IMR-90 (cell line): ENCODE results near the gene LTBP2. TPM values are rescaled to one million over a fixed set of nuclear protein-coding genes. Genes with fewer than 3 reads are reported as not detected.

Experiments
- ATAC-seq: fragments of 200-7000 bp; cut with Tn5 transposase; 2 replicates; pipeline ENCODE4 v1.9.1; 2020; ENCODE audit warnings: low read depth, mild to moderate bottlenecking, moderate library complexity
- BruUV-seq: library from RNA; stranded (reverse); fragments of 400-500 nt; replicated peaks from 2 replicates; lab custom pipeline; 2021; lab: Mats Ljungman, UMichigan
- CTCF ChIA-PET: fragments of 300-600 bp; formaldehyde crosslinking; extraction: SDS; loops from one replicate; lab custom pipeline; 2021; ENCODE audit warnings: antibody characterized with exemption; lab: Yijun Ruan, JAX
- POLR2A ChIA-PET: fragments of 300-600 bp; sonication (Branson Sonifier 250); formaldehyde crosslinking; loops from one replicate; lab custom pipeline; 2022; ENCODE audit warnings: antibody characterized with exemption; ENCODE audit not compliant: unreplicated experiment; lab: Charles Lee
- DNase-seq: peaks from one replicate; pipeline ENCODE4 v3.0.0; 2013
- H2AFZ ChIP-seq: replicated peaks from 2 replicates; pipeline ENCODE3; 2013; ENCODE audit warnings: low read length, mild to moderate bottlenecking; ENCODE audit not compliant: poor library complexity
- H2AK5ac ChIP-seq: 2 replicates; pipeline ENCODE4 v1.6.1; 2013; ENCODE audit warnings: low read depth, low read length, inconsistent platforms
- H2AK9ac ChIP-seq: replicated peaks from 2 replicates; pipeline ENCODE3; 2013; ENCODE audit warnings: mild to moderate bottlenecking, low read depth, low read length, moderate library complexity; ENCODE audit not compliant: poor library complexity
- H2BK120ac ChIP-seq: 2 replicates; pipeline ENCODE4 v1.6.1; 2013; ENCODE audit warnings: low read depth, low read length, inconsistent platforms
- H2BK15ac ChIP-seq: 3 replicates; pipeline ENCODE4 v1.6.1; 2013; ENCODE audit warnings: low read depth, low read length, inconsistent platforms
- H2BK20ac ChIP-seq: 2 replicates; pipeline ENCODE4 v1.6.1; 2013; ENCODE audit warnings: low read depth, mild to moderate bottlenecking, inconsistent platforms, low read length, moderate library complexity
- H2BK5ac ChIP-seq: 2 replicates; pipeline ENCODE4 v1.6.1; 2013; ENCODE audit warnings: mild to moderate bottlenecking, low read depth, low read length, inconsistent platforms; ENCODE audit not compliant: poor library complexity, severe bottlenecking
- H3K14ac ChIP-seq: replicated peaks from 2 replicates; pipeline ENCODE4 v1.6.1; 2013; ENCODE audit warnings: low read depth, low read length, inconsistent platforms
- H3K18ac ChIP-seq: 2 replicates; pipeline ENCODE4 v1.6.1; 2013; ENCODE audit warnings: low read depth, low read length, control low read depth
- H3K23ac ChIP-seq: 2 replicates; pipeline ENCODE4 v1.6.1; 2013; ENCODE audit warnings: low read depth, low read length, inconsistent platforms
- H3K27ac ChIP-seq: 2 replicates; pipeline ENCODE4 v1.5.1; 2013; ENCODE audit warnings: mild to moderate bottlenecking, control low read depth, low read length; ENCODE audit not compliant: insufficient read depth
- H3K27me3 ChIP-seq: 2 replicates; pipeline ENCODE4 v1.6.1; 2013; ENCODE audit warnings: low read length; ENCODE audit not compliant: control insufficient read depth, insufficient read depth
- H3K36me3 ChIP-seq: 2 replicates; pipeline ENCODE4 v1.6.1; 2013; ENCODE audit warnings: low read length, mixed read lengths; ENCODE audit not compliant: control insufficient read depth, insufficient read depth
- H3K4ac ChIP-seq: 2 replicates; pipeline ENCODE4 v1.6.1; 2013; ENCODE audit warnings: low read depth, low read length, inconsistent platforms
- H3K4me1 ChIP-seq: 2 replicates; pipeline ENCODE4 v1.6.1; 2013; ENCODE audit warnings: low read length, mixed read lengths; ENCODE audit not compliant: control insufficient read depth, insufficient read depth
- H3K4me2 ChIP-seq: 2 replicates; pipeline ENCODE4 v1.6.1; 2013; ENCODE audit warnings: low read depth, mild to moderate bottlenecking, control low read depth, low read length, moderate library complexity
- H3K4me3 ChIP-seq: 2 replicates; pipeline ENCODE4 v1.5.1; 2013; ENCODE audit warnings: low read depth, mild to moderate bottlenecking, control low read depth, low read length, moderate library complexity; ENCODE audit not compliant: insufficient read depth
- H3K56ac ChIP-seq: 2 replicates; pipeline ENCODE4 v1.6.1; 2013; ENCODE audit warnings: low read length, inconsistent platforms; ENCODE audit not compliant: insufficient read depth; ENCODE audit errors: extremely low read depth
- H3K79me1 ChIP-seq, 2 experiments: 2 replicates each; pipeline ENCODE4 v1.6.1; 2013; ENCODE audit warnings: low read length in 2 of 2, inconsistent platforms in 1 of 2, low read depth in 1 of 2
- H3K9ac ChIP-seq: 2 replicates; pipeline ENCODE4 v1.6.1; 2013; ENCODE audit warnings: low read depth, low read length, control low read depth
- H3K9me1 ChIP-seq: 2 replicates; pipeline ENCODE4 v1.6.1; 2013; ENCODE audit warnings: low read length, inconsistent platforms; ENCODE audit not compliant: insufficient read depth
- H3K9me3 ChIP-seq: 2 replicates; pipeline ENCODE4 v1.6.1; 2013; ENCODE audit warnings: low read length; ENCODE audit not compliant: control insufficient read depth, insufficient read depth
- H4K20me1 ChIP-seq: 2 replicates; pipeline ENCODE4 v1.6.1; 2013; ENCODE audit warnings: low read length, inconsistent platforms; ENCODE audit not compliant: insufficient read depth
- H4K5ac ChIP-seq: 2 replicates; pipeline ENCODE4 v1.6.1; 2013; ENCODE audit warnings: mild to moderate bottlenecking, low read depth, low read length, control low read depth
- H4K8ac ChIP-seq, 2 experiments: 2 replicates each; pipeline ENCODE4 v1.6.1; 2013; ENCODE audit warnings: low read depth in 2 of 2, low read length in 2 of 2, control low read depth in 1 of 2, inconsistent platforms in 1 of 2
- H4K91ac ChIP-seq: 2 replicates; pipeline ENCODE4 v1.6.1; 2013; ENCODE audit warnings: low read depth, low read length, inconsistent platforms; ENCODE audit not compliant: insufficient read depth
- MXI1 ChIP-seq: IDR thresholded peaks from 2 replicates; pipeline ENCODE4 v1.6.1; 2012; ENCODE audit warnings: low read depth, mild to moderate bottlenecking, low read length, moderate library complexity, borderline replicate concordance
- POLR2A ChIP-seq: IDR thresholded peaks from 2 replicates; pipeline ENCODE4 v1.6.1; 2012; ENCODE audit warnings: mild to moderate bottlenecking, low read depth, low read length
- WGBS, 2 experiments: methylation state at CpG; one replicate each; pipeline versions ENCODE4 v1.1.5 to v1.1.7; 2013; ENCODE audit warnings: missing lambda C conversion rate in 2 of 2; ENCODE audit not compliant: insufficient read length in 1 of 2; ENCODE audit errors: extremely low coverage in 2 of 2; 5-methylcytosine and 5-hydroxymethylcytosine counted together
- dilution Hi-C: fragments of 300-500 bp; cut with HindIII; formaldehyde crosslinking; loops from one replicate; pipeline ENCODE4 v1.14.3; 2018; ENCODE audit warnings: low sequenced_read_pairs; ENCODE audit not compliant: unreplicated experiment
- in situ Hi-C: fragments of 300-500 bp; cut with MboI; formaldehyde crosslinking; loops from 3 replicates; pipeline ENCODE4 v1.14.3; 2019; ENCODE audit warnings: low sequenced_read_pairs, inconsistent platforms, mixed read lengths
- intact Hi-C: fragments of 100-400 bp; cut with micrococcal nuclease; formaldehyde crosslinking; loops from 2 replicates; pipeline ENCODE4 v1.10.0; 2022
- polyA plus RNA-seq, 3 experiments: library from polyadenylated mRNA; depleted of rRNA; stranded (reverse); fragments of >200 nt; gene quantifications; 2 replicates each; pipeline ENCODE4 v1.2.3, GENCODE V29; 2012; ENCODE audit warnings: low replicate concordance in 1 of 3
- total RNA-seq: library from RNA; depleted of rRNA; stranded (reverse); fragments of >200 nt; gene quantifications from 2 replicates; pipeline ENCODE4 v1.2.3, GENCODE V29; 2012
- TF ChIP-seq, protein P1 (sequence below): conservative IDR thresholded peaks from 2 replicates; pipeline ENCODE4 v1.5.1; 2012; ENCODE audit warnings: mild to moderate bottlenecking, low read depth, low read length, improper control_type of control experiment
- TF ChIP-seq, protein P2 (sequence below): fragments of 150-350 bp; IDR thresholded peaks from 2 replicates; pipeline ENCODE4 v1.6.1; 2016; ENCODE audit warnings: low read depth, mild to moderate bottlenecking, low read length, moderate library complexity, borderline replicate concordance

The LTBP2 gene
- total and polyA plus RNA-seq, 2 of the 4 experiments (the other 2 are of a cell fraction): 23.8 to 79.3 TPM

DNA sequence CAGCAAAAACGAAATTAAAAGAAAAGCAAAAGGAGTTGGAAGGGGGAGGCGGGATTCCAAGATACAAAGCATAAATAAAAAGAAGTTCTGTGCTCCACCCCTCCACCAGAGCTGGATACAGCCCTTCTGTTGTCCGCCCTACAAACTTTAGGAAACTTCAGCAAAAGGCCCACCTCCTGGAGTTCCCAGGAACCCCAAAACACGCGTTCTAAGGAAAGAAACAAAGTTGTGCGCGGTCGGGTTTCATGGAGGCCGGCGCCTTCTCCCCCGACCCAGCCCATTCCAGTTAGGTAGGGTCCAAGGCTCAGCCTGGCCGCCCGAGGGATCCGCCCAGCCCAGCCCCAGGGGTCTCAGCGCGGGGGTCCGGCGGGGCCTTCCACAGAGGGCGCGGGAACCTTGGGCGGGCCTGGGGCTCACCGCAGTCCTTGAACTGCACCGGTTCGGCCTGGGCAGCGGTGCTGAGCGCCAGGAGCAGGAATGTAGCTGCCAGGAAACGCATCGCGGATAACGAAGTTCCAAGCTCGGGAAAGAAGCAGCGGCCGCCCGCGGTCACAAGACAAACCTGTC, 119.2 kb downstream of the LTBP2 start, which contains the start of gene NPC2:
Gene NPC2 (minus strand): TSS at position 530 of the 567 bp plus-strand sequence. CDS start 31 bp downstream, at position 499.
- H3K4me1 ChIP-seq: peaks cover 7% of the 10 kb centered on the region

More for the DNA sequence above, 119.2 kb downstream of the LTBP2 start, which contains the start of gene NPC2:
- DNase-seq (no peak), ATAC-seq (no peak)
- Histone ChIP-seq H2BK20ac (no peak within 1 kb of the TSS), H3K18ac (peak within 1 kb of the TSS; percentile 16; the same call in 1 of the 2 replicates), H3K9me3 (no peaks in the 10 kb centered on the region), H4K91ac (peak within 1 kb of the TSS; percentile 85), H2BK15ac (no peak within 1 kb of the TSS), H3K23ac (peak within 1 kb of the TSS; percentile 89), H3K79me1 (peaks cover 31 to 48% of the 10 kb centered on the region in 2 experiments), H3K4me2 (peak within 1 kb of the TSS; percentile 98), H3K36me3 (peaks cover 2% of the 10 kb centered on the region; the same call in 1 of the 2 replicates), H4K5ac (peak within 1 kb of the TSS; percentile 32; the same call in 1 of the 2 replicates), H3K4me3 (peak within 1 kb of the TSS; percentile 93), H2BK5ac (peak within 1 kb of the TSS; percentile 21), H2AFZ (peak within 1 kb of the TSS; percentile 94), H3K9me1 (peaks cover 7% of the 10 kb centered on the region; the same call in 1 of the 2 replicates), H2BK120ac (no peak within 1 kb of the TSS), H3K27ac (peak within 1 kb of the TSS; percentile 72), H2AK9ac (peak within 1 kb of the TSS; percentile 89), H3K56ac (peak within 1 kb of the TSS; percentile 73; the same call in 1 of the 2 replicates), H2AK5ac (peak within 1 kb of the TSS; percentile 44), H4K8ac (peak within 1 kb of the TSS; percentile 53 to 83), H3K9ac (peak within 1 kb of the TSS; percentile 80), H3K14ac (peak within 1 kb of the TSS; percentile 91), H4K20me1 (peaks cover 3% of the 10 kb centered on the region; the same call in 1 of the 2 replicates), H3K27me3 (no peaks in the 10 kb centered on the region), H3K4ac (peak within 1 kb of the TSS; percentile 84)
- no peak for TF ChIP-seq POLR2A
- TF ChIP-seq, protein P1, sequence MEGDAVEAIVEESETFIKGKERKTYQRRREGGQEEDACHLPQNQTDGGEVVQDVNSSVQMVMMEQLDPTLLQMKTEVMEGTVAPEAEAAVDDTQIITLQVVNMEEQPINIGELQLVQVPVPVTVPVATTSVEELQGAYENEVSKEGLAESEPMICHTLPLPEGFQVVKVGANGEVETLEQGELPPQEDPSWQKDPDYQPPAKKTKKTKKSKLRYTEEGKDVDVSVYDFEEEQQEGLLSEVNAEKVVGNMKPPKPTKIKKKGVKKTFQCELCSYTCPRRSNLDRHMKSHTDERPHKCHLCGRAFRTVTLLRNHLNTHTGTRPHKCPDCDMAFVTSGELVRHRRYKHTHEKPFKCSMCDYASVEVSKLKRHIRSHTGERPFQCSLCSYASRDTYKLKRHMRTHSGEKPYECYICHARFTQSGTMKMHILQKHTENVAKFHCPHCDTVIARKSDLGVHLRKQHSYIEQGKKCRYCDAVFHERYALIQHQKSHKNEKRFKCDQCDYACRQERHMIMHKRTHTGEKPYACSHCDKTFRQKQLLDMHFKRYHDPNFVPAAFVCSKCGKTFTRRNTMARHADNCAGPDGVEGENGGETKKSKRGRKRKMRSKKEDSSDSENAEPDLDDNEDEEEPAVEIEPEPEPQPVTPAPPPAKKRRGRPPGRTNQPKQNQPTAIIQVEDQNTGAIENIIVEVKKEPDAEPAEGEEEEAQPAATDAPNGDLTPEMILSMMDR: no peak
- TF ChIP-seq MXI1: 0 out of 2 replicates have a peak, but pooled peaks have one; percentile 14
- TF ChIP-seq, protein P2, sequence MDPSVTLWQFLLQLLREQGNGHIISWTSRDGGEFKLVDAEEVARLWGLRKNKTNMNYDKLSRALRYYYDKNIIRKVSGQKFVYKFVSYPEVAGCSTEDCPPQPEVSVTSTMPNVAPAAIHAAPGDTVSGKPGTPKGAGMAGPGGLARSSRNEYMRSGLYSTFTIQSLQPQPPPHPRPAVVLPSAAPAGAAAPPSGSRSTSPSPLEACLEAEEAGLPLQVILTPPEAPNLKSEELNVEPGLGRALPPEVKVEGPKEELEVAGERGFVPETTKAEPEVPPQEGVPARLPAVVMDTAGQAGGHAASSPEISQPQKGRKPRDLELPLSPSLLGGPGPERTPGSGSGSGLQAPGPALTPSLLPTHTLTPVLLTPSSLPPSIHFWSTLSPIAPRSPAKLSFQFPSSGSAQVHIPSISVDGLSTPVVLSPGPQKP: no peak
- ChIA-PET POLR2A (no interaction called here), CTCF (interaction anchor here (1.1 kb wide), 1 partner anchor 9 kb away, joined by 4 read pairs; no protein-coding TSS in a partner anchor)
- WGBS, 2 experiments: 0% methylated on average over 26 of the region's 35 CpGs; no CpG with 5 or more reads in 1 of the 2 experiments
- no TSS peak for BruUV-seq
- in situ Hi-C loops (no loop called here), intact Hi-C loops (loop anchor here (1.0 kb wide), 1 partner anchor 131 kb away; no protein-coding TSS in a partner anchor), dilution Hi-C loops (no loop called here)
